GM19239 (cell line): ENCODE data around the gene SNX19.

Source experiments
- DNase-seq: peaks from one replicate; pipeline ENCODE4 v3.0.0; 2011; ENCODE audit warnings: low spot score; ENCODE audit not compliant: insufficient read length
- FAIRE-seq: peaks from 2 replicates; lab custom pipeline; 2011; peaks lifted over from hg19 to GRCh38; lab: Jason Lieb, UNC

The SNX19 gene

GRCh38 chr11:130848361-130849214, 67.7 kb downstream of the SNX19 start:
- FAIRE-seq: no peak

DNA sequence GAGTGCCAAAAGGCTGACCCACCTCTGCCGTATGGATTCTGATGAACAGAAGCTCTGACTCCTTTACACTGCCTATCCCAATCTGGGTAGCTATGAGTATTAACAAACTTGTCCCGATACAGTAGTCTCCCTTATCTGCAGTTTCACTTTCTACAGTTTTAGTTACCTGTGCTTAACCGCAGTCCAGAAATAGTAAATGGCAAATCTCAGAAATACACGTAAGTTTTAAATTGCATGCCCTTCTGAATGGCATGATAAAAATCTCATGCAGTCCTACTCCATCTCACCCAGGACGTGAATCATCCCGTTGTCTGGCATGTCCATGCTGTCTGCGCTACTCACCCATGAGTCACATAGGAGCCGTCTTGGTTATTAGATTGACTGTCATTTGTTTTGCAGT, 68.8 kb downstream of the SNX19 start:
- DNase-seq (no peak), FAIRE-seq (no peak)

More at GRCh38 chr11:130848361-130849214, 67.7 kb downstream of the SNX19 start:
- no peak for DNase-seq

DNA sequence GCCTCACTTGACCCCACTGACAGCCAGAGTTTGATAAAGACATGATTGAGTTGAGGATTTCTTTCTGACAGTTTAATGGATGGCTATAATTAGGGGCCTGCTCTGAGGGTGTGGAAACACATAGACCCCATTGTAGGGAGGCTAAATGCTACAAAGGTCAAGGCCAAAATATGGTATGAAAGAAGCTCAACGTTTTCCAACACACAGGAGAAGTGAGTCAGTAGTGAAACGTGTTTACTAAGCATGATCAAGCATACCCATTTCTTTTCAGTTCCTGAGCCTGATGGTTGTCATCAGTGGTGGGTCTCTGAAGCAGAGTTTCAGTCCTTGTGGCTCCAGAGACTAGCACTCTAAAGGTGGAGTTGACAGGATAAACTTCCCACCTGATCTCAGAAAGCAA, 69.7 kb downstream of the SNX19 start:
- no peak for FAIRE-seq

GRCh38 chr11:130842001-130842400, 74.3 kb downstream of the SNX19 start:
- FAIRE-seq: no peak
- DNase-seq: no peak

More for the DNA sequence above, 69.7 kb downstream of the SNX19 start:
- DNase-seq: no peak

- DNase-seq (no peak), FAIRE-seq (no peak)
Observed at GRCh38 chr11:130840679-130841078, 75.6 kb downstream of the SNX19 start.

DNA sequence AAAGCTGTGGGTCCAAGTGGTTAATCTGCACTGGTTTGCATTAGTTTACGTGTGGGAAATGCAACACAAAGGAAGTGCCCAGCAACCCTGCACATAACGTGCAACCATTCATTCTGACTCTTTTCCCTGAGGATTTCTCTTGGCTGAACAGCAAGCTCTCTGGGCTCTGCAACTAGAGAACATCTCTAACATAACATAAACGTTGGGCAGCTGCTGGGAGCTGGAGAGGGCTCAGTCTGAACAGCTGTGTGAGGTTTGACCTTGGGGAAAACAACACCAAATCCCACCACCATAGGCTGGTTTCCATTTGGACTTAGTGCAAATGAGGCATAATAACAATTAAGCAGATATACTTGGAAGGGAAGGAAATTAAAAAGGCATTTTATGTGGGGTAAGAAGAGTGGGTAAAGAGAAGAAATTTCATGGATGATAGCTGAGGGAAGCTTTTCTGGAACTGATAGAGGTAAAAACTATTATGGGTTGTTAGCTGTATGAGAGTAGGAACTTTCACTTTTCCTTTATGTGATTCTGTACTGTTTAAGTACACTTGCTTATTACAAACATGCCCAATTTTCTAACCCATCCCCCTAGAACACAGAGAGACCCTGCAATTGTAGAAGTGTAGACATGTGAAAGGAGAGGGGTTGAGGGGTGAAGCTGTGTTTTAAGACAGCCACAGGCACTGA, 76.2 kb downstream of the SNX19 start:
- FAIRE-seq (no peak), DNase-seq (no peak)

DNA sequence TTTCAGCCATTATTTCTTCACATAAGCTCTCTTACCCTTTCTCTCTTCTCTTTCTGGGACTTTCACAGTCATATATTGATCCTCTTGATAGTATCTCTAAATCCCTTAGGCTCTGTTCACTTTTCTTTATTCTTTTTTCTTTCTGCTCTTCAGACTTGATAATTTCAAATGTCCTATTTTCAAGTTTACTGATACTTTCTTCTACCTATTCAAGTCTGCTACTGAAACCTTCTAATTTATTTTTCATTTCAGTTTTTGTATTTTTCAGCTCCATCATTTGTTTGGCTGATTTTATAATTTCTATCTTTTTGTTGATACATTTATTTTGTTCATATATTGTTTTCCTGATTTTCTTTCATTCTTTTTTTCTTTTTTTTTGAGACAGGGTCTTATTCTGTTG, 79.1 kb downstream of the SNX19 start:
- DNase-seq (no peak), FAIRE-seq (no peak)

DNA sequence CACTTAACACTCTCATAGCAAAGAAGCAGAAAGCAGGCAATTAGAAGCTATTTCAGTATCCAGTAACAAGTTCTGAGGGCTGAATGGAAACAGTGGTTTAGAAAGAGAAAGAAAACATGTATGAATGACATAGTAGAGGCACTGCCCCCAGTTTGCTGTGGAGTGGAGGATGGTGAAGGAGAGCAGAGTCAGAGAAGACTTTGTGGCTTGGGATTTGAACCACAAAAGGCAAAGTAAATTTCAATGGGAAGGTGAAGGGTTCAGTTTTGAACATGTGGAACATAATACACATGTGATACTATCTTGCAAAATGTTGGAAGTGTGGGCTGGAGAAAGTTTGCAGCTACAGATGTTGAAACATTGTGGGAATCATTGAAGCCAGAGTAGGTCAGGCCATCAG, 81.4 kb downstream of the SNX19 start:
- FAIRE-seq: no peak
- DNase-seq: no peak

GRCh38 chr11:130832566-130833425, 83.5 kb downstream of the SNX19 start:
- FAIRE-seq (no peak), DNase-seq (no peak)

DNA sequence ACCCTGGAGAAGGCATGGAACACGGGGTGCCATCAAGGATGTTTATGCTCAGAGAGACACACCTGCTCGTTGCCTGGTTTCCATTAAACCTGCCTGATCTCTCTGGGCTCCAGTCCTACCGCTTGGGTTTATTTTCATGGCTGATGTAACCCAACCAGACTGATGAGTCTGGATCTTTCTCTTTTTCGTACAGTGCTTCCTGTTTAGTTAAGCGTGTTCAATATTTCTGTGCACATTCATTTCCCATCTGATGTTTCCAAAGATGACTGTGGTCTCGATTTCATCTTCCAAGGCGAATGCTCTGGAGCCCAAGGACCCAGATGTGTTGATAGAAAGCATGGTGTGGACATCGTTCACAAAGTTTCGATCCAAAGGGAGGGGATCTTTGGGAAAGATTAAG, 84.3 kb downstream of the SNX19 start:
- FAIRE-seq (no peak), DNase-seq (no peak)

DNA sequence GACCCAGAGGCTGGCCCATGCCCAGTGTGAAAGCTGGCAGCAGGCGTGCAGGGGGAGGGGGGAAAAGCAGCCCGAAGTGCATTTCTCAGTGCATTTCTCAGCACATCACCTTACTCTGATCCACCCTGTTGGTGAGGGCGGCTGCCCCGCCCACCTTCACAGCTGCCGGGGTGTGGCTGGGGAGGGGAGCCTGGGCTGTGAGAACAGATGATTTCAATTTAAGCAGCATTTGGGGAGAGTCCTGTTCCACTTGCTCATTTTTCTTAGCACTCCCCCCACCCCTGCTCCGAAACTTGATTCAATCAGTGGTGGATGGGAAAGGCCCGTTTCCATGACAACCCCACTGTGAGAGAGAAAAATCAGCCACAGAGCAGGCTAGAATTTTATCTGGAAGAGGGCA, 84.8 kb downstream of the SNX19 start:
- no peak for FAIRE-seq

GRCh38 chr11:130830566-130830965, 85.7 kb downstream of the SNX19 start:
- FAIRE-seq (no peak), DNase-seq (no peak)

More for the DNA sequence above, 84.8 kb downstream of the SNX19 start:
- no peak for DNase-seq

- FAIRE-seq (no peak), DNase-seq (no peak)
Observed at GRCh38 chr11:130829920-130830511, 86.3 kb downstream of the SNX19 start.

- no peak for DNase-seq
- FAIRE-seq: no peak
Observed at GRCh38 chr11:130828741-130829140, 87.5 kb downstream of the SNX19 start.

GRCh38 chr11:130827451-130828377, 88.6 kb downstream of the SNX19 start:
- FAIRE-seq (no peak), DNase-seq (no peak)

DNA sequence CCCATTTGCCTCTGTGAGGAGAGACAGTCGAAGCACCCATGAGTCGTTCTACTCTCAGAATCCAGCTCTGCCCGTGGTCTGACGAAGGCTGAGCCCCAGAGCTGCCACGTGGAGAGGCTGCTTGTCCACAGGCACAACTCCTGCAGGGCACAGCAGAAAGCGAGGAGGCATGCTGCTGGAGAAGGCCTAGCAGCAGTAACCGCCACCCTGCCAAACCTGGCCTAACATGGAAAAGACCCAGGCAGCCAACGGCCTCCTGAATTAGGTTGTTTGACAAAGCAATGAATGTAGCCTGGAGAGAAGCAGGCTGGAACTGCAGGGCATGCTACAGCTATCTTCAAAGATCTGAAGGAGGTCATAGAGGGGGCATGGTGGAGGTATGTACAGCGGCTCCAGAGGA, 89.7 kb downstream of the SNX19 start:
- DNase-seq: no peak
- no peak for FAIRE-seq

- DNase-seq (no peak), FAIRE-seq (no peak)
Observed at GRCh38 chr11:130825983-130826382, 90.3 kb downstream of the SNX19 start.

DNA sequence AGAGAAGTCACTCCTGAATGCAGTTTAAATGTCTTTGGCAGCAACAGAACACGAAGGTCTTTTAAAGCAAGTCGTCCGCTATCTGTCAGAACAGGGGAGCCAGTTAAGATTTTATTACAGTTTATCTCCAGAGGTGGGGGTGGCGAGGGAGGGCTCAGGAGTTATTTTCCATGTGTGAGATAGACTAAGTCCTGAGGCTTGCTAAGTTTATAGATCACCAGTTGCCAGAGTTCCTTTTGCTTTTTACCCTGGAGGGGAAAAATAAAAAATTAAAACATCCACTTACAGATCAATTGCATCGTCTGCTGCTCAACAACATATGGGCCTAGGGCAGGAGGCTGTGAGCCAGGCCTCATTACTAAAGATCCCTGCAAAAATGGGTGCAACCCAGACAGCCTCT, 90.7 kb downstream of the SNX19 start:
- DNase-seq: no peak
- no peak for FAIRE-seq
